GM13976 (cell line): ENCODE measurements around the gene PCYT2.

Experiments
- DNase-seq: peaks from one replicate; pipeline ENCODE4 v3.0.0; 2012; ENCODE audit warnings: low spot score
- in situ Hi-C: fragments of 300-500 bp; cut with MboI; formaldehyde crosslinking; loops from one replicate; pipeline ENCODE4 v1.12.0; 2022; ENCODE audit warnings: low sequenced_read_pairs, mixed read lengths, inconsistent platforms; ENCODE audit not compliant: unreplicated experiment
- TF ChIP-seq, protein P1 (sequence below): IDR thresholded peaks from 2 replicates; pipeline ENCODE4 v1.5.1; 2012; ENCODE audit warnings: borderline replicate concordance, mild to moderate bottlenecking; ENCODE audit not compliant: insufficient read depth; ENCODE audit errors: extremely low read depth, missing control alignments, control extremely low read depth

The PCYT2 gene

DNA sequence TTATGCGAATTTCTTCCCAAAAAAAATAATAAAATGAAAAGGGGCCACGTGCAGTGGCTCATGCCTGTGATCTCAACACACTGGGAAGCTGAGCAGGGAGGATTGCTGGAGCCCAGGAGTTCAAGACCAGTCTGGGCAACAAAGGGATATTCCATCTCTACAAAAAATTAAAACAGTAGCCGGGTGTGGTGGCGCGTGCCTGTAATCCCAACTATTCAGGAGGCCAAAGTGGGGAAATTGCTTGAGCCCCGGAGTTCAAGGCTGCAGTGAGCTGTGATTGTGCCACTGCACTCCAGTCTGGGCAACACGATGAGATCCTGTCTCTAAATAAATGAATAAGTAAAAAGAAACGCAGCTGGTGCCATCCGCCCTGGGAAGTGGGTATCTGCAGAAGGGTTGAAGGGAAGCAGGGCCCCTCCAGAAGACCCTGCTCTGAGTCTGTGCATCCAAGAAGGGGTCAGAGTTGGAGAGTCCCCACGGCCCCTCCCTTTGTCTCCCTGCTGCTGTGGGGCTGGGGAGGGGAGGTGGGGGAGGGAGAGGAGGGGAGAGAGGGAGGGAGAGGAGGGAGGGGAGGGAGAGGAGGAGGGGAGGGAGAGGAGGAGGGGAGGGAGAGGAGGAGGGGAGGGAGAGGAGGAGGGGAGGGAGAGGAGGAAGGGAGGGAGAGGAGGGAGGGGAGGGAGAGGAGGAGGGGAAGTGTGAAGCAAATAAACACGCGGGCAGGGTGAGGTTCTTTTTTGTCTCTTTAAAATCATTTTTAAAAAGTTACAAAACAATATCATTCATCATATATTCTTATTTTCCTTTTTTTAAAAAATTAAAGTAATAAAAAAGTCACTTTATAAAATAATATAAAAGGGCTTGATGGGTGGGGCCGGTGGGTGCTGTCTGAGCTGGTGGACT lies 40.8 kb upstream of the PCYT2 start:
- TF ChIP-seq, protein P1, sequence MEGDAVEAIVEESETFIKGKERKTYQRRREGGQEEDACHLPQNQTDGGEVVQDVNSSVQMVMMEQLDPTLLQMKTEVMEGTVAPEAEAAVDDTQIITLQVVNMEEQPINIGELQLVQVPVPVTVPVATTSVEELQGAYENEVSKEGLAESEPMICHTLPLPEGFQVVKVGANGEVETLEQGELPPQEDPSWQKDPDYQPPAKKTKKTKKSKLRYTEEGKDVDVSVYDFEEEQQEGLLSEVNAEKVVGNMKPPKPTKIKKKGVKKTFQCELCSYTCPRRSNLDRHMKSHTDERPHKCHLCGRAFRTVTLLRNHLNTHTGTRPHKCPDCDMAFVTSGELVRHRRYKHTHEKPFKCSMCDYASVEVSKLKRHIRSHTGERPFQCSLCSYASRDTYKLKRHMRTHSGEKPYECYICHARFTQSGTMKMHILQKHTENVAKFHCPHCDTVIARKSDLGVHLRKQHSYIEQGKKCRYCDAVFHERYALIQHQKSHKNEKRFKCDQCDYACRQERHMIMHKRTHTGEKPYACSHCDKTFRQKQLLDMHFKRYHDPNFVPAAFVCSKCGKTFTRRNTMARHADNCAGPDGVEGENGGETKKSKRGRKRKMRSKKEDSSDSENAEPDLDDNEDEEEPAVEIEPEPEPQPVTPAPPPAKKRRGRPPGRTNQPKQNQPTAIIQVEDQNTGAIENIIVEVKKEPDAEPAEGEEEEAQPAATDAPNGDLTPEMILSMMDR: no peak
- in situ Hi-C loops: no loop called here
- DNase-seq: no peak

DNA sequence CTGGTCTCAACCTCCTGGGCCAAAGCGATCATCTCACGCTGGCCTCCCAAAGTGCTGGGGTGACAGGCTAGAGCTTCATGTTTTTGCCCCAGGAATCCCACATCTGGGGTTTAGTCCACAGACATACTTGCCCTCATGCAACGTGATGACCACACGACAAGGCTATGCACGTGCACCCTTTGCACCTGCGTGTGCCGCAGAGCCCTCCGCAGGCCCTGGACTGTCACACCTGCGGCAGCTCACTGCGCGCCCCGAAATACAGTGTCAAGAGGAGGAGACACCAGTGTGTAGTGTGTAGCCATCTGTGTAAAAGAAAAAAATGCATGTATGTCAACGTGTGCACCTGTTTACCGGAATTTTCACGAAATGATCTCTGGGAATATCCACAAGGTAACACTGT lies 39.3 kb upstream of the PCYT2 start:
- in situ Hi-C loops: no loop called here
- TF ChIP-seq, protein P1: no peak
- DNase-seq: no peak

DNA sequence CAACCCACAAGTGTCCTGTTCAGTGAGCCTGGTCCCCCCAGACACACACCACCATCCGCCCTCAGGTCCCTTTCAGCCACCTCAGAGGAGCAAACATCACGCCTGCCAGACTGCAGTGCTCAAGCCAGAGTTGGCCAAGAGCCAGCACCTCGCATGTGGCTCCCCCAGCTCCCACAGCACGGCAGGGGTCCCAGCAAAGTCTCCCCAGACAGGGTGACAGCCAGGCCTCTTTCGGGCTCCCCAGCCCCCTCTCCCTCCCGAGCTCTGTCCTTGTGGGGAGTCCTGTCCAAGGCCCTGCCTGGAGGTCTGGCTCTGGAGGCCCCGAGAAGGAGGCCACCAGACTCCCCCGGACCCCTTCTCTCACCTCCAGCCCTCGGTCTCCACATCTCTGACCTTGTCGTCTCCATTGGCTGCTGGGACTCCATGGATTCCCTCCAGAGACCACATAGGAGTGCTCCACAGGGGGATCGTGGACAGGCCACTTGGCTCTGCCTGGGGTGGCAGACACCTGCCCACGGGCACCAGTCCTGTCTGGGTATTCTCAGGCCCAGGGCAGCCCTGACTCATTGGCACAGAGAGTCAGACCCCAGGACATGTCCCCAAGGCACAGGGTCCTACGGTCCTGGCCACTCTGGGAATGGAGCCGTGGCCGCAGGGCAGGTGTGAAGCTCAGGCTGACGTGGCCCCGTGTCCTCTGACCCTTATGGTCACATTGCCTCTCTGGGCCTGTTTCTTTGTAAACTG lies 37.6 kb upstream of the PCYT2 start:
- TF ChIP-seq, protein P1: no peak
- no peak for DNase-seq
- in situ Hi-C loops: no loop called here

DNA sequence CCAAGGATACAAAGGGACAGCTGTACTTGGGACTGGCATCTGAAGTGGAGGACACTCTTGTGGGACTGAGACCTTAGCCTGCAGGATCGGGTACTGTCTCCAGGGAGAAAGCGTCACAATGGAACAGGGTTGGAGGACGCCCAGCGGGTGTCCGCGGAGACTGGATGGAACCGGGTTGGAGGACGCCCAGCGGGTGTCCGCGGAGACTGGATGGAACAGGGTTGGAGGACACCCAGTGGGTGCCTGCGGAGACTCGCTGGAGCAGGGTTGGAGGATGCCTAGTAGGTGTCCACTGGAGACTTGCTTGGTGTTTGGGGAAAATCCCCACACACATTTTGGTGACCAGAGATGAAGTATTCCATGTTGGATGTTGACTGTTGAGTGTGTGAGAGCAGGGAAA lies 36.0 kb upstream of the PCYT2 start, which contains the start of gene MYADML2:
TSS of gene MYADML2 (minus strand) at position 45 of the 400 bp plus-strand sequence. CDS start 5,492 bp downstream, outside the sequence.
- TF ChIP-seq, protein P1: no peak
- in situ Hi-C loops: no loop called here
- DNase-seq: no peak

DNA sequence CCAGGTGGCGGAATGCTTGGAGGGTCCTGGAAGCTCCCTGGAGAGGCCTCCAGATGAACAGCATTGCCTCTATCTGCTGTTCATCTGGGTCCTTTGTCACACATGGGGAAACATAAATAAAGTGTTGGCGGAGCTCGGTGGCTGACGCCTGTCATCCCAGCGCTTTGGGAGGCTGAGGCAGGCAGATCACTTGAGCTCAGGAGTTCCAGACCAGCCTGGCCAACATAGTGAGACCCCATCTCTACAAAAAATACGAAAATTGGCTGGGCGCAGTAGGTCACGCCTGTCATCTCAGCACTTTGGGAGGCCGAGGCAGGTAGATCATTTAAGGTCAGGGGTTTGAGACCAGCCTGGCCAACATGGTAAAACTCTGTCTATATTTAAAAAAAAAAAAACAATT lies 33.7 kb upstream of the PCYT2 start:
- TF ChIP-seq, protein P1: no peak
- in situ Hi-C loops: no loop called here
- DNase-seq: no peak

DNA sequence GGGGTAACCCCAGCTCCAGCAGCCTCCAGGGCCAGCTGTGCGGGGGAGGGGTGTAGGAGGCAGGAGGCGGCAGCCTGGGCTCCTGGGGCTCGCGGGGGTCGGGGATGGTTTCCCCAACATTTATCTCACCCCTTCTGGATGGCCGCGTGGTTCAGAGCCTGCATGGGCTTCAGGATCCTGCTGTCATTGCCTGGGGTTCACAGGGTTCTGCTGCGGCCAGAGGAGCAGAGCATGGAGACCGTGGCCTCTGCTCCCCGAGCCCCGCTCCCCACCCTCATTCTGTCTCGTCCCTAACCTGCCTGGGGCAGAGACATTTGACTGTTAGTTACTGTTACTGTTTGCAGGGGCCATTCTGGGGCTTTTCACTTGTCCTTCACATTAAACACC lies 31.0 kb upstream of the PCYT2 start:
- TF ChIP-seq, protein P1: no peak
- DNase-seq: no peak
- in situ Hi-C loops: no loop called here
